SK-N-SH (cell line): ENCODE data around the gene LTF. TPM values are rescaled to one million over a fixed set of nuclear protein-coding genes. Genes with fewer than 3 reads are reported as not detected.

Experiments used
- CTCF ChIA-PET: fragments of 300-600, 350-600 bp; formaldehyde crosslinking; extraction: SDS; loops from one replicate; lab custom pipeline; 2021; lab: Yijun Ruan, JAX
- POLR2A ChIA-PET: fragments of 350-600 bp; sonication (Branson Sonifier 250); formaldehyde crosslinking; extraction: SDS; loops from one replicate; lab custom pipeline; 2020; ENCODE audit warnings: antibody characterized with exemption, inconsistent platforms; lab: Yijun Ruan, JAX
- DNase-seq: peaks from one replicate; pipeline ENCODE4 v3.0.0; 2012
- H2AFZ ChIP-seq: fragments of 200-600 bp; sonication (generic); 2 replicates; pipeline ENCODE4 v1.8.1; 2016; ENCODE audit warnings: antibody characterized with exemption, mild to moderate bottlenecking, low read depth
- H3F3A ChIP-seq: fragments of 200-600 bp; sonication (generic); replicated peaks from 2 replicates; pipeline ENCODE3; 2016; ENCODE audit warnings: antibody characterized with exemption, mild to moderate bottlenecking; ENCODE audit not compliant: insufficient read depth
- H3K27ac ChIP-seq, 2 experiments: fragments of 200-500 bp in 1 of 2; fragments of 200-600 bp in 1 of 2; sonication (Bioruptor generic) in 1 of 2; sonication (generic), shearing (Covaris generic) in 1 of 2; 2 replicates each; pipeline versions ENCODE4 v1.5.1 to v1.6.1; 2014 to 2016; ENCODE audit warnings: low read depth in 2 of 2, inconsistent platforms in 1 of 2, low read length in 1 of 2, mild to moderate bottlenecking in 1 of 2, mixed read lengths in 1 of 2
- H3K27me3 ChIP-seq: fragments of 200-600 bp; sonication (generic), shearing (Covaris generic); 2 replicates; pipeline ENCODE4 v1.6.1; 2016; ENCODE audit warnings: mixed run types; ENCODE audit not compliant: insufficient read depth
- H3K36me3 ChIP-seq, 2 experiments: fragments of 200-500 bp in 1 of 2; fragments of 200-600 bp in 1 of 2; sonication (Bioruptor generic) in 1 of 2; sonication (generic) in 1 of 2; replicated peaks in 1 of 2; 2 replicates each; pipeline versions ENCODE3 to v1.5.1; 2014 to 2016; ENCODE audit warnings: low read length in 1 of 2, mild to moderate bottlenecking in 1 of 2; ENCODE audit not compliant: insufficient read depth in 2 of 2, control insufficient read depth in 1 of 2
- H3K4me1 ChIP-seq, 2 experiments: fragments of 200-500 bp in 1 of 2; fragments of 200-600 bp in 1 of 2; sonication (Bioruptor generic) in 1 of 2; sonication (generic), shearing (Covaris generic) in 1 of 2; 2 replicates each; pipeline versions ENCODE4 v1.5.1 to v1.6.1; 2014 to 2016; ENCODE audit warnings: low read depth in 1 of 2, low read length in 1 of 2, mixed run types in 1 of 2; ENCODE audit not compliant: insufficient read depth in 2 of 2, control insufficient read depth in 1 of 2
- H3K4me2 ChIP-seq: fragments of 200-600 bp; sonication (generic), shearing (Covaris generic); 2 replicates; pipeline ENCODE4 v1.6.1; 2017; ENCODE audit warnings: mixed run types
- H3K4me3 ChIP-seq, 2 experiments: fragments of 200-500 bp in 1 of 2; fragments of 200-600 bp in 1 of 2; sonication (Bioruptor generic) in 1 of 2; sonication (generic), shearing (Covaris generic) in 1 of 2; 2 replicates each; pipeline versions ENCODE4 v1.5.1 to v1.8.1; 2014 to 2016; ENCODE audit warnings: low read depth in 2 of 2, inconsistent platforms in 1 of 2, low read length in 1 of 2, mild to moderate bottlenecking in 1 of 2, mixed read lengths in 1 of 2, moderate library complexity in 1 of 2
- H3K79me2 ChIP-seq: fragments of 200-600 bp; sonication (generic); 2 replicates; pipeline ENCODE4 v1.8.1; 2017; ENCODE audit warnings: mild to moderate bottlenecking; ENCODE audit not compliant: insufficient read depth
- H3K9ac ChIP-seq: fragments of 200-600 bp; sonication (generic); 2 replicates; pipeline ENCODE4 v1.6.1; 2017; ENCODE audit warnings: mixed run types
- H3K9me2 ChIP-seq: fragments of 200-600 bp; sonication (generic); 2 replicates; pipeline ENCODE4 v1.6.1; 2017; ENCODE audit warnings: mixed run types
- H3K9me3 ChIP-seq: fragments of 200-600 bp; sonication (generic); 2 replicates; pipeline ENCODE4 v1.6.1; 2017; ENCODE audit warnings: mixed run types, mild to moderate bottlenecking, moderate library complexity
- H4K20me1 ChIP-seq: fragments of 200-600 bp; sonication (generic); 2 replicates; pipeline ENCODE4 v1.6.1; 2017; ENCODE audit warnings: mild to moderate bottlenecking, mixed run types; ENCODE audit not compliant: insufficient read depth
- ELF1 ChIP-seq: IDR thresholded peaks from 2 replicates; pipeline ENCODE4 v1.4.0; 2012
- EP300 ChIP-seq, 2 experiments: IDR thresholded peaks; 2 replicates each; pipeline versions ENCODE4 v1.4.0 to v1.6.1; 2012; ENCODE audit warnings: borderline replicate concordance in 1 of 2, low read depth in 1 of 2, low read length in 1 of 2
- FOXJ3 ChIP-seq: sonication (generic); formaldehyde crosslinking; IDR thresholded peaks from 2 replicates; pipeline ENCODE4 v1.5.1; 2020; ENCODE audit warnings: mild to moderate bottlenecking, missing genetic modification reagents
- FOXM1 ChIP-seq: IDR thresholded peaks from 2 replicates; pipeline ENCODE4 v1.4.0; 2012; ENCODE audit warnings: low read depth, mild to moderate bottlenecking
- GATA2 ChIP-seq: sonication (generic); formaldehyde crosslinking; IDR thresholded peaks from 2 replicates; pipeline ENCODE4 v1.5.0; 2020; ENCODE audit warnings: mild to moderate bottlenecking, missing genetic modification reagents
- JUND ChIP-seq: IDR thresholded peaks from 2 replicates; pipeline ENCODE4 v1.4.0; 2012
- MEF2A ChIP-seq: IDR thresholded peaks from 2 replicates; pipeline ENCODE4 v1.4.0; 2012; ENCODE audit warnings: low read depth, borderline replicate concordance
- MXI1 ChIP-seq: IDR thresholded peaks from 2 replicates; pipeline ENCODE4 v1.6.1; 2012; ENCODE audit warnings: mild to moderate bottlenecking, low read depth, low read length, improper control_type of control experiment
- POLR2AphosphoS5 ChIP-seq: IDR thresholded peaks from 2 replicates; pipeline ENCODE4 v1.6.1; 2012; ENCODE audit warnings: low read depth, low read length
- RAD21 ChIP-seq: IDR thresholded peaks from 2 replicates; pipeline ENCODE4 v1.6.1; 2012; ENCODE audit warnings: mild to moderate bottlenecking, low read length
- RCOR1 ChIP-seq: fragments of 150-350 bp; IDR thresholded peaks from 2 replicates; pipeline ENCODE4 v1.6.1; 2017; ENCODE audit warnings: antibody characterized with exemption, low read length
- TAF1 ChIP-seq: IDR thresholded peaks from 2 replicates; pipeline ENCODE4 v1.6.1; 2012; ENCODE audit warnings: low read depth, mild to moderate bottlenecking, low read length, moderate library complexity, borderline replicate concordance
- TCF12 ChIP-seq: IDR thresholded peaks from 2 replicates; pipeline ENCODE4 v1.4.0; 2012
- YY1 ChIP-seq: IDR thresholded peaks from 2 replicates; pipeline ENCODE4 v1.4.0; 2012; ENCODE audit warnings: low read depth, mild to moderate bottlenecking
- WGBS: methylation state at CpG from one replicate; pipeline ENCODE4 v1.1.6; 2017; ENCODE audit warnings: low lambda C conversion rate; 5-methylcytosine and 5-hydroxymethylcytosine counted together
- polyA plus RNA-seq, 3 experiments: library from polyadenylated mRNA; depleted of rRNA; stranded (reverse); fragments of >200 nt; gene quantifications; 2 replicates each; pipeline ENCODE4 v1.2.3, GENCODE V29; 2012
- TF ChIP-seq, protein P1 (sequence below): IDR thresholded peaks from 2 replicates; pipeline ENCODE4 v1.4.0; 2012; ENCODE audit warnings: low read depth
- TF ChIP-seq, protein P2 (sequence below): IDR thresholded peaks from 2 replicates; pipeline ENCODE4; 2012
- TF ChIP-seq, protein P3 (sequence below): IDR thresholded peaks from 2 replicates; pipeline ENCODE4 v1.4.0; 2012; ENCODE audit warnings: low read depth, borderline replicate concordance
- TF ChIP-seq, protein P4 (sequence below): fragments of 150-350 bp; IDR thresholded peaks from 2 replicates; pipeline ENCODE4 v1.6.1; 2016; ENCODE audit warnings: mild to moderate bottlenecking, low read depth, low read length

LTF gene
- polyA plus RNA-seq, 1 of the 3 experiments (the other 2 are of a cell fraction): not detected

DNA sequence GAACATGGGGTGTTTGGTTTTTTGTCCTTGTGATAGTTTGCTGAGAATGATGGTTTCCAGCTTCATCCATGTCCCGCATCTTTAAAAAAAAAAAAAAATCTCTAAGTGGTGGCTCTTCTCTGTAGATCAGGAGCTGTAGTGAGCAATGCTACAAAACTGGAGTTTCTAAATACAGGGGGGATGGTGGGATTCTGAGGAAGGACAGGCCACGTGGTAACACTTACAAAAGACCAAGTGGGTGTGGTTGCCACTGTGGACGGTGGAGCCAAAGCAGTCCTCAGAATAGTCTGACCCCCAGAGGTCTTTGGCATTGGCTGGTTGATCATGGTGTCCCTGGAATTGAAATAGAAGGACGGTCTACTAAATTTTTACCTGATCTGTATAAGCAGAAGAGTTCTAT, 50.0 kb downstream of the LTF start:
- H3K9me2 ChIP-seq: no peaks in the 10 kb centered on the region
- no peaks in the 10 kb centered on the region for H3K79me2 ChIP-seq
- CTCF ChIA-PET: no interaction called here
- TF ChIP-seq MXI1 (no peak), ELF1 (no peak), TCF12 (no peak), RCOR1 (no peak), MEF2A (no peak), FOXM1 (no peak), JUND (no peak), TAF1 (no peak), FOXJ3 (CRISPR knock-in tag) (no peak), GATA2 (no peak)
- TF ChIP-seq, protein P1, sequence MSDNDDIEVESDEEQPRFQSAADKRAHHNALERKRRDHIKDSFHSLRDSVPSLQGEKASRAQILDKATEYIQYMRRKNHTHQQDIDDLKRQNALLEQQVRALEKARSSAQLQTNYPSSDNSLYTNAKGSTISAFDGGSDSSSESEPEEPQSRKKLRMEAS: no peak
- TF ChIP-seq, protein P2, sequence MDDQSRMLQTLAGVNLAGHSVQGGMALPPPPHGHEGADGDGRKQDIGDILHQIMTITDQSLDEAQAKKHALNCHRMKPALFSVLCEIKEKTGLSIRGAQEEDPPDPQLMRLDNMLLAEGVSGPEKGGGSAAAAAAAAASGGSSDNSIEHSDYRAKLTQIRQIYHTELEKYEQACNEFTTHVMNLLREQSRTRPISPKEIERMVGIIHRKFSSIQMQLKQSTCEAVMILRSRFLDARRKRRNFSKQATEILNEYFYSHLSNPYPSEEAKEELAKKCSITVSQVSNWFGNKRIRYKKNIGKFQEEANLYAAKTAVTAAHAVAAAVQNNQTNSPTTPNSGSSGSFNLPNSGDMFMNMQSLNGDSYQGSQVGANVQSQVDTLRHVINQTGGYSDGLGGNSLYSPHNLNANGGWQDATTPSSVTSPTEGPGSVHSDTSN: no peak
- WGBS: 47% methylated on average over 4 of the region's 4 CpGs
- no peak overlapping the region for H3K4me2 ChIP-seq
- no peak overlapping the region for H2AFZ ChIP-seq
- peaks cover 0 to 4% of the 10 kb centered on the region in 2 experiments; a peak in 1 of 4 replicates for H3K4me1 ChIP-seq
- H3K27ac ChIP-seq: no peak overlapping the region
- no peaks in the 10 kb centered on the region for H3F3A ChIP-seq
- no peaks in the 10 kb centered on the region for H4K20me1 ChIP-seq
- H3K4me3 ChIP-seq: no peak overlapping the region
- no peaks in the 10 kb centered on the region for H3K36me3 ChIP-seq
- no peak overlapping the region for H3K9ac ChIP-seq
- no peak for DNase-seq
- no peaks in the 10 kb centered on the region for H3K9me3 ChIP-seq
- no peaks in the 10 kb centered on the region; the same call in 1 of the 2 replicates for H3K27me3 ChIP-seq
- POLR2A ChIA-PET: no interaction called here

DNA sequence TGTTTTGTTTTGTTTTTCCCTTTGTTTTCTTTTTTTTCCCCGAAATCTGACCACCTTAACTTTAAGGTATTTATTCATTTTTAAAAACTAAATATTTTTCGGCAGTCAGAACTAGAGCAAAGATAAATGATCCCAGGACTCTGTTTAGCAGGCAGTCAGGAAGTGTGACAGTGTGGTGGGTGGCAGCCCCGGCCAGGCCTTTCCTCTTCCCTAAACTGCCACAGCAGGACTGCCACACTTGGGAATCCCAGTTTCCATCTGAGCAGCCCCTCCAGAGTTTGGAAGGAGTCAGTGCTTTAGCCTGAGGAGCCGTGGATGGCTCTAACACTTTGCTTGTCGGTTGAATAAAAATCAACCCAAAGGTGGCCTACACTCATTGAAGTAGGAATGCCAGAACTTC, 50.8 kb downstream of the LTF start:
- POLR2A ChIA-PET: no interaction called here

DNA sequence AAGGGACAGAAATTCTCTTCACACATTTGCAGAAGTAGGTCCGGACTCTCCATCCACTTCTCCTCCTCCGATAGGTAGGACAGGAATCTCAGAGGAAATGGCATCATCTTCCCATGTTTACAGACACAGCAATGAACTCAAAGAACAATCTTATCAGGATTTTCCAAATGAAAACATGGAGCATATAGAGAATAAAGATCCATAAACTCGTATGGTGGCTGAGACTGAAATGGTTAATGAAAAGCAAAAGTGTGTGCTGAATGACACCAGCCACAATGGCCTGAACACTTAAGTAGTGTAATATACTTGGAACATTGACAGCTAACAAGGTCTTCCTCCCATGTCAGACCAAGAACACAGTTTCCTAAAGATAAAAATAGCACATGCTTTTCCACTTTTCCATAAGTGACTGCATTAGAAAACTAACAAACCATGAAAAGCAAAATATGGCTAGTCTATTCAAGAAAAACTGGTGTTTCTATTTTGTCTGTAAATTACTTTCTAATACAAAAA, 51.9 kb downstream of the LTF start:
- Histone ChIP-seq H3K4me1 (peaks cover 0 to 4% of the 10 kb centered on the region in 2 experiments; a peak in 1 of 4 replicates), H3K9ac (no peak overlapping the region), H3K9me2 (no peaks in the 10 kb centered on the region), H3K27me3 (no peaks in the 10 kb centered on the region; the same call in 1 of the 2 replicates), H3F3A (no peaks in the 10 kb centered on the region), H3K9me3 (no peaks in the 10 kb centered on the region), H3K4me3 (no peak overlapping the region), H2AFZ (no peak overlapping the region), H3K36me3 (no peaks in the 10 kb centered on the region), H3K4me2 (no peak overlapping the region), H3K79me2 (no peaks in the 10 kb centered on the region), H4K20me1 (no peaks in the 10 kb centered on the region), H3K27ac (no peak overlapping the region)
- ChIA-PET POLR2A (no interaction called here), CTCF (interaction anchor here (1.5 kb wide), 1 partner anchor 35 kb away, joined by 3 read pairs; no protein-coding TSS in a partner anchor)
- 37% methylated on average over 3 of the region's 3 CpGs for WGBS
- DNase-seq: no peak
- TF ChIP-seq POLR2AphosphoS5 (no peak), YY1 (no peak), EP300 (IDR thresholded peaks at IDR 0.05; ENCODE audit: borderline replicate concordance in 1 of 2, low read depth in 1 of 2, low read length in 1 of 2) (no peak), FOXJ3 (CRISPR knock-in tag) (no peak), RAD21 (no peak)
- TF ChIP-seq, protein P3, sequence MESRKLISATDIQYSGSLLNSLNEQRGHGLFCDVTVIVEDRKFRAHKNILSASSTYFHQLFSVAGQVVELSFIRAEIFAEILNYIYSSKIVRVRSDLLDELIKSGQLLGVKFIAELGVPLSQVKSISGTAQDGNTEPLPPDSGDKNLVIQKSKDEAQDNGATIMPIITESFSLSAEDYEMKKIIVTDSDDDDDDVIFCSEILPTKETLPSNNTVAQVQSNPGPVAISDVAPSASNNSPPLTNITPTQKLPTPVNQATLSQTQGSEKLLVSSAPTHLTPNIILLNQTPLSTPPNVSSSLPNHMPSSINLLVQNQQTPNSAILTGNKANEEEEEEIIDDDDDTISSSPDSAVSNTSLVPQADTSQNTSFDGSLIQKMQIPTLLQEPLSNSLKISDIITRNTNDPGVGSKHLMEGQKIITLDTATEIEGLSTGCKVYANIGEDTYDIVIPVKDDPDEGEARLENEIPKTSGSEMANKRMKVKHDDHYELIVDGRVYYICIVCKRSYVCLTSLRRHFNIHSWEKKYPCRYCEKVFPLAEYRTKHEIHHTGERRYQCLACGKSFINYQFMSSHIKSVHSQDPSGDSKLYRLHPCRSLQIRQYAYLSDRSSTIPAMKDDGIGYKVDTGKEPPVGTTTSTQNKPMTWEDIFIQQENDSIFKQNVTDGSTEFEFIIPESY: no peak
- TF ChIP-seq, protein P4, sequence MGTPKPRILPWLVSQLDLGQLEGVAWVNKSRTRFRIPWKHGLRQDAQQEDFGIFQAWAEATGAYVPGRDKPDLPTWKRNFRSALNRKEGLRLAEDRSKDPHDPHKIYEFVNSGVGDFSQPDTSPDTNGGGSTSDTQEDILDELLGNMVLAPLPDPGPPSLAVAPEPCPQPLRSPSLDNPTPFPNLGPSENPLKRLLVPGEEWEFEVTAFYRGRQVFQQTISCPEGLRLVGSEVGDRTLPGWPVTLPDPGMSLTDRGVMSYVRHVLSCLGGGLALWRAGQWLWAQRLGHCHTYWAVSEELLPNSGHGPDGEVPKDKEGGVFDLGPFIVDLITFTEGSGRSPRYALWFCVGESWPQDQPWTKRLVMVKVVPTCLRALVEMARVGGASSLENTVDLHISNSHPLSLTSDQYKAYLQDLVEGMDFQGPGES: no peak

More for the DNA sequence above, 50.8 kb downstream of the LTF start:
- no peak overlapping the region for H3K4me3 ChIP-seq
- H3K27ac ChIP-seq: no peak overlapping the region
- WGBS: 30% methylated on average over 5 of the region's 5 CpGs
- H4K20me1 ChIP-seq: no peaks in the 10 kb centered on the region
- CTCF ChIA-PET: interaction anchor here (1.3 to 1.5 kb wide), 2 partner anchors 11 to 36 kb away, joined by 3 read pairs; no protein-coding TSS in a partner anchor
- H3K9ac ChIP-seq: no peak overlapping the region
- H3K79me2 ChIP-seq: no peaks in the 10 kb centered on the region
- no peaks in the 10 kb centered on the region for H3F3A ChIP-seq
- H3K27me3 ChIP-seq: no peaks in the 10 kb centered on the region; the same call in 1 of the 2 replicates
- no peaks in the 10 kb centered on the region for H3K9me2 ChIP-seq
- TF ChIP-seq GATA2: no peak
- TF ChIP-seq, all 33 proteins: peak for 0
- Histone ChIP-seq H3K4me2 (no peak overlapping the region), H3K4me1 (peaks cover 0 to 4% of the 10 kb centered on the region in 2 experiments; a peak in 1 of 4 replicates), H3K36me3 (no peaks in the 10 kb centered on the region), H3K9me3 (no peaks in the 10 kb centered on the region), H2AFZ (no peak overlapping the region)
- no peak for DNase-seq
